GM18868 (cell line): ENCODE data around the gene TCAIM.

Experiments
- ATAC-seq: cut with Tn5 transposase; IDR thresholded peaks from one replicate; pipeline ENCODE4 v1.9.1; 2021; ENCODE audit warnings: mild to moderate bottlenecking, moderate library complexity; ENCODE audit not compliant: unreplicated experiment

TCAIM gene

DNA sequence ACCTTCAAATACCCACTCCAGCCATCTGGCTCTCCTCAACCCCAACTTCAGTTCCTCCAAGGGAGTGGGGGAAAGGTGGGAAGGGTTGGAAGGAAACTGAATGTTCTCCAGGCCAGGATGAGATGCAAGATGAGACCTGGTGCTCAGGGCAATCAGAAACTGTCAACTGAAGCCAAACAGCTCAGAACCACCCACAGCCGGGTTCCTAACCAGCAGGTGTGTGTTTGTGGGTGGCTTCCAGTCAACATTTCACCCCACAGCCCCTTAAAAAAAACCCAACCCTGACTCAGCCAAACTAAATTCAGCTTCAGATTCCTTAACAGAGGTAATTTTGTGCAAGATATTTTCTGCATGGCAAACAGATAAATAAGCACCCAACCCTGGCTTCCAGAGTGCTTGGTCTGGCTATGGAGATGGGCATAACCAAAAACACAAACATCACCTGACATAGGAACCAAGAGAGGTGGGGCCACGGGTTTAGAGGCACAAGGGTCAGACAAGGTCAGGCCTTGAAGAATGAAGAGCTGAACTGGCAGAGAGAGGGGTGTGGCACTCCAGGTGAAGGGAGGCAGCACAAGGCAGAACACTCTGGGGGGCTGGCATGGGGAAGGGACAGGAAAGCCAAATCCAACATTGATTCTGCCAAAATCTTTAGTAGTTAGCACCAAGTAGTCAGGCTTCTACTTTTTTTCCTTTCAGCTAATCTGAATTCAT, 104.2 kb downstream of the TCAIM start:
- no peak for ATAC-seq

DNA sequence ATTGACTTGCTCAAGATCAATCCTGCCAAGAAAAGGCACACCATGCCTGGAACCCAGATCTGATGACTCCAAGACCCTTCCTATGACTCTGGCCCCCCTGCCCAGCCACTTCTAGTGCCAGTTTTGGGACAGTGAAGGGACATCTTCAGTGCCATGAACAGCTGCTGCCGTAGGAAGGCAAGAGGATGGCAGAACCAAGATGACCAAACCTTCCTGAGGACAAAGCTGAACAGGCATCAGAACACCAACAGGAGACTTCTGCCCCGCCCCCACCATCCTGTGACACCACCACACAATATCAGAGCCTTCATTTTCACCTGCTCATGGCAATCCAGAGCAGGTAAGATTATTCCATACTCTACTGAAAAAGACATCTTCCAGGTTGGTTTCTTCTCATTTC, 105.9 kb downstream of the TCAIM start:
- ATAC-seq, result no peak

DNA sequence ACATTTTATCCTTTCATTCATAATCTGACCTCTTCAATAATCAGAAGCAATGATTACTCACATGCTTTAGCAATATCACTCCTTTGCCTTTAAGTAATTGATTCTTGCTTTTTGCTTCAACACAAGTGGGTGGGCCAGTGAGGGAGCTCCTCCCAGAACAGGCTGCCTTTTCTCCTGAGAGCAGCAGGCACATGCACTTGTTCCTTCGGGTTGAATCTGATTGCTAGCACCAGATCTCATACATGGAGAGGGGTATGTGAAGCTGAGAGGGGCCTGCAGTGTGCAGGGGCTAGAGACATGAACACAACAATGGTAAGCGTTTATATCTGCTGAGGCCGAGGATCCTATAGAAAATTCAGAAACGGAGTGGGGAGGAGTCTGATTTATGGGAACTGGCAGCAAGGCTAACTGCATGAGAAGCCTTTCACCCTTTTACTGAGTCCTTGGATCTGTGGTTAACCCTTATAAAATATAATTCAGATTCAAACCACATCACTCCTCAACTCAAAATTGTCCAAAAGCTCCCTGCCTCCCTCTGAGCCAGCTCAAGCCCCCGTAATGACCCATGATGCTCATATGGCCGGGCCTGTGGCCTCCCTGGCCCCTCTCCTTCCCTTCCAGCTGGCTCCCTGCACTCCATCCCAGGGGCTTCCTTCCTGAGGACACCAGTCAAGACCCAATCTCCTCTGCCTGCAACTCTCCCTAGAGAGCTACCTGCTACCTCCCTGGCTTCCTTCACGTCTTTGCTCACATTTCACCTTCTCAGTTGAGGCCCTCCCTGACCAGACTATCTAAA, 106.5 kb downstream of the TCAIM start:
- no peak for ATAC-seq

DNA sequence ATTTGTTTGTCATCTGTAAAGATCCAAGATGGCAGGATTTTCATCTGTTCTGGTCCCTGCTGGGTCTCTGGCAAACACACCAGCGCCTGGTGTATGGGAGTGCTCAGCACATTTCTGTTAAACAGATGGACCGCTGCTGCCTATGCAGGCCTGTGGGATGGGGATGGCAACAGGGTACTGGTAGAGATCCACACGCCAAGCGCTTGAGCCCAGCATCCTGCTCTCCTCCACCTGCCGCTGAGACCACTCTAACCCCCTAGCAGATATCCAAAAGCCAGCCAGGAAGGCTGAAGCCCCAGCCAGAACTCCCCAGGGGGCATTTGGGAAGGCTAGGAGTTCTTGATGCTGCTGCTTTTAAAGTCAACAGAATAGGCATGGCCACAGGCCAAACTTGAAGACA, 107.2 kb downstream of the TCAIM start:
- ATAC-seq, result no peak

DNA sequence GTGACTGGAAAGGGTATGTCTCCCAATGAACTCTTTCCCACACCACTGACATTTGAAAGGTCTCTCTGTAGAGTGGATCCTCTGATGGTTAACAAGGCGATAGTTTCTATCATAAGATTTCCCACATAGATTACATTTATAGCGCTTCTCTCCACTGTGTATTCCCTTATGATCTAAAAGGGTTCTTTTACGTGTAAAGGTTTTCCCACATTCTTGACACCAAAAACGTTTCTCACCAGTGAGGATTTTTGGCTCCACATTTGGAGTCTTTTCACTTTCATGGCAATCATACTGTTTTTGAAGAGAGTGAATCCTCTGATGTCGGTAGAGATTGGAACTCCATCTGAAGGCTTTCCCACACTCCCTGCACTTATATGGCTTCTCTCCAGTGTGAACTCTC, 108.4 kb downstream of the TCAIM start:
- ATAC-seq, result no peak

DNA sequence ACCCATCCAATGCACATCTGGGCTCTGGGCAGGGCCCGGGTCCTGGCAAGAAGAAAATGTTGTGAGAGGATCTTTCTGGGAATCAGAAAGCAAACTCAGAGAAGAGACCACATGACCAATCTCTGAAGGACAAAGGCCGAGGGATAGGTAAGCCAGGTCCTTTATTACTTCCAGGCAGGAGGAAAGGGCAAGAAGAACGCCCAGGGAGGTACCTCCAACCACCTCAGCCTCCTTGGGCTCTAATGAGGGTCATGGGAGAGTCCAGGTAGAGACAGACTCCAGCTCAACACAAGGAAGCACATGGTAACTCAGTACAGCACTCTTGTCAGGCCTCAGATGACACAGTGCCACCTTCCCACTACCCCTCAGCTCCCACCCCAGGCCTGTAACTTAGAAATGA, 112.9 kb downstream of the TCAIM start:
- no peak for ATAC-seq

DNA sequence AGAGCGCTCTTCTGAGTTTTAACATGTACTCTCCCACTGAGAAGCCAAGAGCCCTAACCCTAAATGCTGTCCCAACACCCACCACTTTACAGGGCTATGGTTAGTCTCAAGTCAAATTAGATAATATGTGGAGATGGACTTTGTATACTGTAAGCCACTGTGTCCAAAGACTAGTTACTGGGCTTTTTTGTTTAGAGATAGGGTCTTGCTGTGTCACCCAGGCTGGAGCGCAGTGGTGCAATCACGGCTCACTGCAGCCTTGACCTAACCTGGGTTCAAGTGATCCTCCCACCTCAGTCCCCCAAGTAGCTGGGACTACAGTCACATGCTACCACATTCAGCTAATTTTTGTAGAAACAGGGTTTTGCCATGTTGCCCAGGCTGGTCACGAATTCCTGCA, 115.7 kb downstream of the TCAIM start:
- ATAC-seq, result no peak

DNA sequence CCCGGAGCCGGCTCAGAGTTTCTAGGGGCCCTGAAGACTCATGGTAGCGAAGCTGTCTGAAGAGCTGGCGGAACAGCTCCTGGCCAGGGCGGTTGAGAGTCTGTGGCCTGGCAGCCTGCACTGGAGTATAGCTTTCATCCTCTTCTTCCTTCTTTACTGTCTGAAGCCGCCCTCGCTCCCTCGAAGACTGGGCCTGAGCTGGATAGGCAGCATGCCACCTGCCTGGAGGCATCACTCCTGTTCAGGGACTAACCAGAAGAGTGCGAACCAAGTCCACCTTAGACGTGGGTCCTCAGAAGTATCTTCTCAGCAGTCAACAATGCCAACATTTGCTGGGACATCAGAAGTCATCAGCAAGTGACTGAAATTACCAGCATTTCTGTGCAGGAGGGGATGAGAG, 116.8 kb downstream of the TCAIM start:
- ATAC-seq, result no peak
